A673 (cell line): ENCODE measurements around the gene COMP. TPM values are rescaled to one million over a fixed set of nuclear protein-coding genes. Genes with fewer than 3 reads are reported as not detected.

ENCODE experiments used
- BruUV-seq: library from RNA; stranded (reverse); fragments of 400-500 nt; replicated peaks from 2 replicates; lab custom pipeline; 2021; lab: Mats Ljungman, UMichigan
- CTCF ChIA-PET: fragments of 300-600 bp; sonication (Branson Sonifier 250); formaldehyde crosslinking; loops from one replicate; lab custom pipeline; 2022; ENCODE audit warnings: antibody characterized with exemption; lab: Charles Lee
- POLR2A ChIA-PET: fragments of 300-600 bp; sonication (Branson Sonifier 250); formaldehyde crosslinking; loops from one replicate; lab custom pipeline; 2022; ENCODE audit warnings: antibody characterized with exemption; ENCODE audit not compliant: low non-redundant PET; lab: Charles Lee
- DNase-seq: peaks from one replicate; pipeline ENCODE4 v3.0.0-alpha.2; 2015; ENCODE audit warnings: low spot score
- H3K27ac ChIP-seq: fragments of 200-600 bp; sonication (generic); 2 replicates; pipeline ENCODE4 v1.5.1; 2016; ENCODE audit warnings: mixed run types, low read depth, mild to moderate bottlenecking, mixed read lengths, antibody characterized with exemption, low read length; ENCODE audit not compliant: poor library complexity, severe bottlenecking
- H3K27me3 ChIP-seq: fragments of 200-600 bp; sonication (generic); replicated peaks from 2 replicates; pipeline ENCODE4 v1.6.1; 2017; ENCODE audit warnings: mixed run types, low read depth, mild to moderate bottlenecking, mixed read lengths, antibody characterized with exemption, low read length; ENCODE audit not compliant: insufficient read depth, poor library complexity
- H3K36me3 ChIP-seq: fragments of 200-600 bp; sonication (generic); 2 replicates; pipeline ENCODE4 v1.6.1; 2016; ENCODE audit warnings: mixed run types, mild to moderate bottlenecking, mixed read lengths, antibody characterized with exemption, low read length; ENCODE audit not compliant: insufficient read depth, poor library complexity, severe bottlenecking
- H3K4me1 ChIP-seq: fragments of 200-600 bp; sonication (generic); 2 replicates; pipeline ENCODE4 v1.6.1; 2017; ENCODE audit warnings: mixed run types, mild to moderate bottlenecking, mixed read lengths, antibody characterized with exemption, low read length; ENCODE audit not compliant: insufficient read depth, poor library complexity, severe bottlenecking
- H3K4me3 ChIP-seq: fragments of 200-600 bp; sonication (generic); 2 replicates; pipeline ENCODE4 v1.5.1; 2016; ENCODE audit warnings: low read depth, mixed run types, mild to moderate bottlenecking, mixed read lengths, low read length; ENCODE audit not compliant: poor library complexity, severe bottlenecking
- H3K9me3 ChIP-seq: fragments of 200-600 bp; sonication (generic); 2 replicates; pipeline ENCODE4 v1.6.1; 2016; ENCODE audit warnings: mixed run types, low read depth, mild to moderate bottlenecking, mixed read lengths, antibody characterized with exemption, low read length; ENCODE audit not compliant: poor library complexity, severe bottlenecking
- EZH2 ChIP-seq: fragments of 200-600 bp; sonication (generic); IDR thresholded peaks from 2 replicates; pipeline ENCODE4 v1.6.1; 2017; ENCODE audit warnings: borderline replicate concordance, low read depth, mild to moderate bottlenecking, mixed read lengths, antibody characterized with exemption, low read length; ENCODE audit not compliant: poor library complexity, severe bottlenecking
- intact Hi-C: fragments of 100-400 bp; cut with micrococcal nuclease; formaldehyde crosslinking; loops from one replicate; pipeline ENCODE4 v1.10.0; 2022; ENCODE audit not compliant: unreplicated experiment
- total RNA-seq: library from RNA; stranded (reverse); gene quantifications from 2 replicates; pipeline ENCODE4 v1.2.3, GENCODE V29; 2021
- TF ChIP-seq, protein P1 (sequence below): fragments of 300-800, 200-600 bp; sonication (generic); conservative IDR thresholded peaks from 2 replicates; pipeline ENCODE4 v1.5.1; 2017; ENCODE audit warnings: low read depth, mild to moderate bottlenecking, antibody characterized with exemption, low read length, moderate library complexity, mixed read lengths

COMP gene
- total RNA-seq, 1 experiment from 2014 or later = not detected

DNA sequence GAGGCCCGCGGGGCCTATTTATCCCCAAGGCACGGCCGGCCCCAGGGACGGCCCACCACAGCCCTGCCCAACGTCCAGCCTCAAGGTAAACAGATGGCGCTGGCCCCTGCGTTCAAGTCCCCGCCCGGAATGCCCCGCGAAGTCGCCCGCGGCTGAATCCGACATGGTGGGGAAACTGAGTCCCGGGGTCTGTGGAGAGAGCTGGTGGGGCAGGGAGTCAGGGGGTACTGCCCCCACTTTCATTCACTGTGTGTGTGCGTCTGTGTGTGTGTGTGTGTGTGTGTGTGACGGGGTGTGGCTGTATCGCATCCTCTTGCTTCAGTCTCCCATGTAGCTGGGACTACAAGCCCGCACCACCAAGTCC lies 192 bp upstream of the COMP start:
- TF ChIP-seq, protein P1, sequence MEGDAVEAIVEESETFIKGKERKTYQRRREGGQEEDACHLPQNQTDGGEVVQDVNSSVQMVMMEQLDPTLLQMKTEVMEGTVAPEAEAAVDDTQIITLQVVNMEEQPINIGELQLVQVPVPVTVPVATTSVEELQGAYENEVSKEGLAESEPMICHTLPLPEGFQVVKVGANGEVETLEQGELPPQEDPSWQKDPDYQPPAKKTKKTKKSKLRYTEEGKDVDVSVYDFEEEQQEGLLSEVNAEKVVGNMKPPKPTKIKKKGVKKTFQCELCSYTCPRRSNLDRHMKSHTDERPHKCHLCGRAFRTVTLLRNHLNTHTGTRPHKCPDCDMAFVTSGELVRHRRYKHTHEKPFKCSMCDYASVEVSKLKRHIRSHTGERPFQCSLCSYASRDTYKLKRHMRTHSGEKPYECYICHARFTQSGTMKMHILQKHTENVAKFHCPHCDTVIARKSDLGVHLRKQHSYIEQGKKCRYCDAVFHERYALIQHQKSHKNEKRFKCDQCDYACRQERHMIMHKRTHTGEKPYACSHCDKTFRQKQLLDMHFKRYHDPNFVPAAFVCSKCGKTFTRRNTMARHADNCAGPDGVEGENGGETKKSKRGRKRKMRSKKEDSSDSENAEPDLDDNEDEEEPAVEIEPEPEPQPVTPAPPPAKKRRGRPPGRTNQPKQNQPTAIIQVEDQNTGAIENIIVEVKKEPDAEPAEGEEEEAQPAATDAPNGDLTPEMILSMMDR = no peak
- TF ChIP-seq EZH2 = no peak
- BruUV-seq = no TSS peak
- intact Hi-C loops = no loop called here
- peaks cover 50% of the 10 kb centered on the region for H3K27me3 ChIP-seq
- ChIA-PET POLR2A (no interaction called here), CTCF (no interaction called here)
- no peaks in the 10 kb centered on the region for H3K36me3 ChIP-seq
- H3K9me3 ChIP-seq = no peaks in the 10 kb centered on the region
- peaks cover 6% of the 10 kb centered on the region for H3K4me1 ChIP-seq
- no peak overlapping the region for H3K27ac ChIP-seq
- DNase-seq = no peak
- no peak overlapping the region for H3K4me3 ChIP-seq

DNA sequence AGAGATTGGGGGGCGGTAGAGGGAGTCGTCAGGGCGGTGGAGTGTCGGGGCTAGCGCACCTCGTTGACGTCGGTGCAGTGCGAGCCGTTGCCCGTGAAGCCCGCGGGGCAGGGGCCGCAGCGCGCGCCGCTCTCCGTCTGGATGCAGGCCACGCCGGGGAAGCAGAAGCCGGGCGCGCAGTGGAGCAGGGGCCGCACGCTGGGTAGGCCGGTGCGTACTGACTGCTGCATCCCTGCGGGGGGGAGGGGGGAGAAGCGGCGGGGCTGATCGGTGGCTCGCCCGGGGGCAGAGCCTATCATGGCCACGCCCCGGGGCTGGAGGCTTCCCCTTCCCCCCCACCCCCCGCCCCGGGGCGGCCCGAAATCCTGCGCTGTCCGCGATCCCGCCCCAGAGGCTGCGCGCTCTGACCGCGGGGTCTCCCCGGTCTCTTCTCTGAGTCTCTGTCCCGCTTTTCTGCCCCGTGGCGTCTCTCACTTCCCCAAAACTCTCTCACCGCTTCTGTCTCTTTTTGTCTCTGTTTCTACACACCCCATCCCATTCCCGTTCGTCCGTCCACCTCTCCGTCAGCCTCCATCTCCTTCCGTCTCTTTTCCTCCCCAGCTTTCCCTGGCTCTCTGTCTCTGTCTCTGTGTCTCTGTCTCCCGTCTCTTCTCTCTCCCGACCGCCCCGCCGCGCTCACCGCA lies 1.1 kb downstream of the COMP start:
- BruUV-seq = no TSS peak
- peaks cover 14% of the 10 kb centered on the region for H3K4me1 ChIP-seq
- no peaks in the 10 kb centered on the region for H3K36me3 ChIP-seq
- peak; percentile 72 for DNase-seq
- ChIA-PET CTCF (no interaction called here), POLR2A (no interaction called here)
- H3K27ac ChIP-seq = no peak overlapping the region
- intact Hi-C loops = no loop called here
- peak overlapping the region; percentile 29 for H3K4me3 ChIP-seq
- H3K9me3 ChIP-seq = no peaks in the 10 kb centered on the region
- peaks cover 50% of the 10 kb centered on the region for H3K27me3 ChIP-seq
- TF ChIP-seq, protein P1 = no peak
- TF ChIP-seq EZH2 = no peak

DNA sequence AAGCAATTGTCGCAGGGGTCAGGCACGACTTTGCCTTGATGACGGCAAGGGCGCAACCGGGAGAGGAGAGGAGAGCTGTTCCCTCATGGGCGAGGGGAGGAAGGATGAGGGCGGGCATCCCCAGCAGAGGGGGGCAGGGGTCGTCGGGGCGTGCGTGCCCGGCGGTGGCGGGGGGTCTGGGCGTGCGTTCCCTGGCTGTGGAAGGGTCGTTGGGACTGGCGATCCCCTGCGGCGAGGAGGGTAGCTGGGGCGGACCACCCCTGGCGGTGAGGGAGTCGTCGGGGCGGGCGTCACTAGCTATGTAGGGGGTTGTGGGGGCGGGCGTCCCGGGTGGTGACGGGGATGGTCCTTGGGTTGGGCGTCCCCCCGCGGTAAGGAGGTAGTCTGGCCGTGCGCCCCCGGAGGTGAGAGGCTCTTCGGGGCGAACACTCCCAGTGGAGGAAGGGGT lies 1.7 kb downstream of the COMP start:
- Histone ChIP-seq H3K4me1 (peaks cover 14% of the 10 kb centered on the region), H3K27me3 (peaks cover 50% of the 10 kb centered on the region), H3K9me3 (no peaks in the 10 kb centered on the region), H3K4me3 (peak overlapping the region; percentile 29), H3K27ac (no peak overlapping the region), H3K36me3 (no peaks in the 10 kb centered on the region)
- intact Hi-C loops = no loop called here
- ChIA-PET CTCF (no interaction called here), POLR2A (no interaction called here)
- TF ChIP-seq, protein P1 = no peak
- peak; percentile 59 for TF ChIP-seq EZH2
- BruUV-seq = no TSS peak
- no peak for DNase-seq
